Stimulated activated CD4-positive, alpha-beta T cell treated with anti-CD3 and anti-CD28 coated beads, Interleukin-2, amount 100 ng/mL, for 48 hours (primary cell): ENCODE measurements around the gene RADX.
"Not testable (repeated sequence)": the region's sequence is repeated elsewhere in the genome, so short reads cannot be mapped to it uniquely, and the experiment has no call there.

ENCODE experiments used
- DNase-seq, 2 donors: peaks; one replicate each; pipeline ENCODE4 v3.0.0-alpha.2; 2020

The RADX gene, protein sequence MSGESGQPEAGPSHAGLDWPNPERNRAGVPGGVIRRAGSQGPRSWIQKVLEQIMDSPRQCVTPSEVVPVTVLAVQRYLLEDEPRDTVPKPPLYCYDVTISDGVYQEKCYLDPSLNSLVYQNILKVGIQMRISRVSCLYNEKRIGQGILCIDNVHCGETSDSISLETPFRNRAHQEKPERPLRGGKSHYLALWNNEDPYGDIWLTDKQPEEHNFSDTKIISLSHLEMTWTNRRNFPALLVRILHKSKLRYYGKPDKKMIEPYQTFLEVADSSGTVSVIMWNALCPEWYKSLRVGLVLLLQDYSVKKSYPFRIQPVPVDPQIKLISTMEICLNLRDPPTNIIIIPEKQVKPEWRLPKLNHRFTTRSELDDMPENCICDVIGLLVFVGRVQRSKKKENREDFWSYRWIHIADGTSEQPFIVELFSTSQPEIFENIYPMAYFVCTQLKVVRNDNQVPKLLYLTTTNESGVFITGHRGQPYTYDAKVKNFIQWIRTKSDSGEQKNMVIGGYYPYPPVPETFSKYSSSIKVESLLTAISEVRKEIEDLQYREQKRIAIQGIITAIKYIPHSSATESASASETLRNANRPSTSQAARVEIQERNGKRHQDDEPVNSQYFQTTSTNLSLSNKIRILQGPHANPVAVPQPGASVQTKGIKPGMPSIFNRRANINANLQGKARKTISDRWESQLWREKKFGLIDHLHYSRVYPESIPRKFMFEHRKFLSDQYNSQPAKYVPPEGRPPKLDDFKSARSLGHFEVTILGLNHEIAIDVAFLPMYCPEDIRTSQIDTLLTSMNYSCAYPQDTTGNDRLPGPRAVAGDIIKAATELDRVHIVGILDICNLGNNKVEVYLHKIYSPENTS

DNA sequence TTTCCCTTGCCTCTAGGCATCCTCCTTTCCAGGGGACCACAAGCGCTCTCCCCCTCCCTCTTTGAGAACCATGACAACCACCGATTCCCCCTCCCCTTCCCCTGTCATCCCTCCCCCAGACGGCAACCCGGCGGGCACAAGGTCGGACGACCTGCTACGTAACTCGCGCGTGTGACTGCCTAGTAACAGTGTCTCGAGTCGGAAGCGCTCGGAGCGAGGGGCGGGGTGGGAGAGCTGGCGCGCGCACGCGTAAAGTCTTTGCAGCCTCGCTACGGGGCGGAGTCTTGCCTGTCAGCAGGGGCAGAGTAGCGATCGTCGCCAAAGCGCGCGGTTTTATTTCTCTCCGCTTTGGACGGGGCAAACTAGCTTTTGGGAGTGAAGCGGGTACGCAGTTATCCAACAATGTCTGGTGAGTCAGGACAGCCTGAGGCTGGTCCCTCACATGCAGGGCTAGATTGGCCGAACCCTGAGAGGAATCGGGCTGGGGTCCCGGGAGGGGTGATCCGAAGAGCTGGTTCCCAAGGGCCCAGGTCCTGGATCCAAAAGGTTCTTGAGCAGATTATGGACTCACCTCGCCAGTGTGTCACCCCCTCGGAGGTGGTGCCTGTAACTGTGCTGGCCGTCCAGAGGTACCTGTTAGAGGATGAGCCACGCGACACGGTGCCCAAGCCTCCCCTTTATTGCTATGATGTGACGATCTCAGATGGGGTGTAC, at the start of gene RADX:
RADX (plus strand) TSS at position 300 of the 714 bp plus-strand sequence; CDS start at position 403, 103 bp downstream.
- DNase-seq: peak; percentile 65 to 67

DNA sequence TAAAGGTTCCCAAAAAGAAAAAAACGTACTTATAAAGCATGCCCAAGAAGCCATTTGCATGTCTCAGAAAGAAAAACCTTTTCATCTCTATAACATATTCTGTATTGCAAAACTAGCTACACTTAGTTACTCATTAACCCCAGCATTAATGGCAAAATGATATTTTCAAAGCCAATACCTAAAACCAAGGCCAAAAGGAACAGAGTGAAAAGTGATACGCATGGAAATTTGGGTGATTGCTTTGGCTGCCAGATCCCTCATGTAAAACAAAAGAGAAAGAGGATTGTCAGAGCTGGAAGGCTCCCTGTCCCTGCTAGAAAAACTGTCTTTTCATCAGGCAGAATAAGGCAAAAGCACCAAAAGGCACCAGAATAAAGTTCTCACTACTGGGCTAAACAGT, 46.8 kb upstream of the RADX start:
- no peak for DNase-seq

DNA sequence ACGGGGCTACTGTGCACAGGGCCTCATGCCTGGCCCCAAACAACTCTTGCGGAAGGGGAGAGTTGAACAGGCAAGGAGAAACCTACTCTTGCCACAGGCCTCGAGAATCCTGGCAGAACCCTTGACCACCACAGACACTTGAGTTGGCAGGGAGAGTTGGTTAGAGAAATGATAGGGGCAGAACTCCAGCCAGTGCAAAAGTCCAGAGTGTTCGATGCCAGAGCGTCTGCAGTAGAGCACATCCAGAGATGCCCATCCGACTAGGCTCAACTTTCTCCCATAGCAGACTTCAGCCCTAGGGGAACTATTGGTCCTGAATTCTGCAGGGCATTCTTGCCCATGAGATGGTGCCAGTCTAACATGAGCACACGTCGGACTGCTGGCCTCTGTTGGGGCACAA, 45.4 kb upstream of the RADX start:
- no peak for DNase-seq

DNA sequence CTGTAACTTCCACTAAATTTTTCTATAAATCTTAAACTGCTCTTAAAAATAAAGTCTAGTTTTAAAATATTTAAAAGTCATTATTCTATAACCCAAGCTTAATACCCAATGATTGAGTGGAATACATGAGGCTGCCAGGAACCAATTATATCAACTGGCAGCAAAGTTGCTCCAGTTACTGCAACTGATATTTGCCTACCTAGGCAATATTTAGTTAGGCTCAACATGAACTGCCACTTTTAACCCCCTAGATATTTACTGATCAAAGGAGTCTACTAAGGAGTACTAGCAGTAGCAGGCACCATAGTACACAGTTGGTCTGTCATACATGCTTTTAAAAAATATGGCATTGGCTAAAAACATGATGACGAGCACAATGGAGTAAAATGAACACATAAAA, 29.9 kb upstream of the RADX start:
- no peak for DNase-seq

DNA sequence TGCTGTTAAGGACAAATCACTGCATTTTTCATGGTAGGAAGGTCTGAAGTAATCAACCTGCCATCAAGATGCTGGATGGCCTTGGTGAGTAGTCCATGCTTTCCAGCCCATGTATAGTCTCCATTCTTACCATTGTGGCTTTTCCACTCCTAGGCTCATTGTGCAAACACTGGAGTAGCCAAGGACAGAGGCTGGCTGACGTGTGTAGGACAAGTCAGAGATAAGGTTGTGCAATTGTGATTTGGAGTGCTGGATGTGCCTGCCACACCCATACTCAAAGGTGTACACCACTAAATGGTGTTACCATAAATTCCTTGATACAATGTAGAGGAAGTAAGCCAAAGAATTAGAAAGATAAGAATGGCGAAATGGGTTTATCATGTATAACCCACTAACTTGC, 26.3 kb upstream of the RADX start:
- DNase-seq: no peak

DNA sequence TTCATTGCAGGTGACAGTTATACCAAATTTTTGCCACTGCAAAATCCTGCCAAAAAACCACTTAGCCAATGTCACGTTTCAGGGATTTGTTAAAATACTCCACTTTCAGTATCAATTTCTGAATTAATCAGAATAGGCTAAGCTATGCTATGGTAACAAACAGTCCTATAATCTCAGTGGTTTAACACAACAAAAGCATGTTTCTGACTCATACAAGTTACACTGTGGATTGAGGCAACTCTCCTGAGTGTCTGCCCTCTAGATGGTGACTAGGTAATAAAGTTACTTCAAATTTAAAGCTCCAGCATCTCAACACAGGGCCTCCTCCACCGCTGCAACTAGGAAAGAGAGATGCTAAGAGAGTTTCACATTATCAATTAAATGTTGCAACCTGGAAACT, 23.0 kb upstream of the RADX start:
- DNase-seq: no peak

DNA sequence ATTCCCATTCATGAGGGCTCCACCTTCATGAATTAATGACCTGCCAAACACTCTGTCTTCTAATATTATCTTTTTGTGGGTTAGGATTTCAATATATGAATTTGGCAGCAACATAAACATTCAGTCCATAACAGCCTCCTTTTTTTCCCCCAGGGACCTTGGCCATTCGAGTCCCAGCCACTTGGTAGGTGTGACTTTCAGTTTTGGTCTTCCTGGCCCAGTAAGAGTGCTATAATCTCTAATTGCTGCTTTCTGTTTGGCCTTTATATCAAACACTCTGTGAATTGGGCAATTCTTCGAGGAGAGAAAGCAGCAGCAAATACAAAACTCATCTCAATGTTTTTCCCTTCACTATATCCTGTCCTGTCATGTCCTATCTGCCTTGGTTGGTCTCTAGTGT, 12.4 kb upstream of the RADX start:
- DNase-seq: no peak

DNA sequence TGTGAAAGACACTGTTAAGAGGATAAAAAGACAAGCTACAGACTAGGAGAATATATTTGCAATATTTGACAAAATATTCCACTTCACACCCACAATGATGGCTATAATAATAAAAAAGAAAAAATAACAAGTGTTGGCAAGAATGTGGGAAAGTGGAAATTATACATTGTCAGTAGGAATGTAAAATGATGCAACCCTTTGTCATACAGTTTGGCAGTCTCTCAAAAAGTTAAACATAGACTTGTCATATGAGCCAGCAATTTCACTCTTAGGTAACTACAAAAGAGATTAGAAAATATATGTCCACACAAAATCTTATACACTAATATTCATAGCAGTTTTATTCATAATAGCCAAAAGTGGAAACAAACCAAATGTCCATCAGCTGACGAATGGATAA, 5.2 kb upstream of the RADX start:
- no peak for DNase-seq

DNA sequence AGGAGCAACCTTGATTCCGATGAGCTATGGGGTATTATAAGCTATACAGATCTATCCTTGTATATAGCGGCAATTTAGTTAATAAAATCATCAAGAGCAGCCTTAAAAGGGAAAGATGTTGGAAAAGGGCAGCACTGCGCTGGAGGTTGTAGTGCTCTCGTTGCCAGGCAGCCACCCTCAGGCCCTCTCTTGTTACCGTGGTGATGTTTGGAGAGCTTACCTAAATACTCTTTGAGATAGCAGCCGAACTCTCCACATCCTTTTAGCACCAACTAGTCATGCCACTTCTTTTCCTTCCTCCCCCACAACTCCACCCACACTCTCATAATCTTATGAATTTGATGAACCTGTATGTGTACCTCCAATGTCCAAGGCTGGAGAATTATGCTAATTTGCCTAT, 3.8 kb upstream of the RADX start:
- DNase-seq: no peak

DNA sequence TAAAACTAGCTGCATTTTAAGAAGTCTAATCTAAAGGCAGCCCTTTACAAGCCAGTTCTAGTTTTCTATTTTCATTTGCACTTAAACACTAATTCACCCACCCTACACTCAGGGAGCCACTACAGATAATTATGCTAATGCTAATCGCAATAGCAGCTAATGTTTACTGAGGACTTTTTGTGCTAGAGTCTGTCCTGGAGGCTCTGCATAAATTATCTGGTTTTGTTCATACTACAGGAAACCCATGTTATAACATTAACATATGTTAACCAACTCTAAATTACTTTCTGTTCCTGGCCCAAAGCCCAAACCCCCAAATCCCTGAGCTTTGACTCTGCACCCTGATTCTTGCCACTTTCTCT, 480 bp upstream of the RADX start:
- DNase-seq: no peak

DNA sequence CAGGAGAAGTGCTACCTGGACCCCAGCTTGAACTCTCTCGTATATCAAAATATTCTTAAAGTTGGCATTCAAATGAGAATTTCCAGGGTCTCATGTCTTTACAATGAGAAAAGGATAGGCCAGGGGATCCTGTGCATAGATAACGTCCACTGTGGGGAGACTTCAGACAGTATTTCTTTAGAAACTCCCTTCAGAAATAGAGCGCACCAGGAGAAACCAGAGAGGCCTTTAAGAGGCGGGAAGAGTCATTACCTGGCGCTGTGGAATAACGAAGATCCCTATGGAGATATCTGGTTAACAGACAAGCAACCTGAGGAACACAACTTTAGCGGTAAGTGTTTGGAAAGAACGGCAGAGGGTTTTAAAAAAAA, 600 bp downstream of the RADX start:
- DNase-seq: no peak

DNA sequence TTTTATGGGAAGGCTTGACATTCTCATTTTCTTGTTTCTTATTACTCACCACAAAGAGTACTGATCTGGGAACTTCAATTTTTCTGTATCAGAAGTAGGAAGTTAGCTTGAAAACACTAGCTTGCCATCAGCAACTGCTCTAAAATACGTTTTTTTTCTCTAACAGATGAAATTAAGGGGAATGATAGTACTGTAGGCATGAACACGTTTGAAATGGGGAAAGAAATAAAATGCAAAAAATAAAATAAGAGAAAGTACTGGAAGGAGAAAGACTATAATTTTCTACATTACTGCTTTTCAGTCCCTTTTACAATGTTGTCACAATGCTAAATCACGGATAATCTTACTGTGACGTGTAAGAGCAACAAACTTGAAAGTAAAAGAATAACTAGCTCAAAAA, 1.5 kb downstream of the RADX start:
- DNase-seq: no peak

DNA sequence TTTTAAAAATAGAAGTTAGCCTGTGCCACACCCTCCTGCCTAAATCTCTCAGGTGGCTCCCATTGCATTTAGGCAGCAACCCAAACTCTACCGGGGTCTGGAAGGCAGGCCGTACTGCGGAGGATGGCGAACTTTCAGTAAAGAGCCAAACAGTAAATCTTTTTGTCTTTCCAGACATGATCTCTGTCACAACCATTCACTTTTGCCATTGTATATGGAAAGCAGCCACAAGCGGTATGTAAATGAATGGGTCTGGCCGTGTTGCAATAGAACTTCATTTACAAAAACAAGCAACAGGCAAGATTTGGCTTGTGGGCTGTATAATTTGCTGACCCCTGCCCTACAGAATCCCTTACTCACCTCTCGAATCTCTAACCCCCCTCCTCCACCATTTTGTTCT, 3.3 kb downstream of the RADX start:
- no peak for DNase-seq

DNA sequence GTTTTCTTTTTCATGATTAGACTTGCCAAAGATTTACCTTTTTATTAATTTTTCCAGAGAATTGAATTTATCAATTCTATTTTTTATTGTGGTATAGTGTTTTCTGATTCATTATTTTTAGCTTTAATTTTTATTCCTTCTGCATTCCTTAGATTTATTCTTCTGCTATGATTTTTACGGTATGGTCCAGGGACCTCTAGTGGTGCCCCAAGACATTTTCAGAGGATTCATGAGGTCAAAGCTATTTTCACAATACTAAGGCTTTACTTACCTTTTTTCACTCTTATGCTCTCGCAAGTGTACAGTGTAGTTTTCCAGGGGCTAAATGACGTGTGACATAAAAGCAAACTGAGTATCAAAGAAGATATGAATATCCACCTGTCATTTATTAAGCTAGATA, 8.0 kb downstream of the RADX start:
- DNase-seq: no peak

DNA sequence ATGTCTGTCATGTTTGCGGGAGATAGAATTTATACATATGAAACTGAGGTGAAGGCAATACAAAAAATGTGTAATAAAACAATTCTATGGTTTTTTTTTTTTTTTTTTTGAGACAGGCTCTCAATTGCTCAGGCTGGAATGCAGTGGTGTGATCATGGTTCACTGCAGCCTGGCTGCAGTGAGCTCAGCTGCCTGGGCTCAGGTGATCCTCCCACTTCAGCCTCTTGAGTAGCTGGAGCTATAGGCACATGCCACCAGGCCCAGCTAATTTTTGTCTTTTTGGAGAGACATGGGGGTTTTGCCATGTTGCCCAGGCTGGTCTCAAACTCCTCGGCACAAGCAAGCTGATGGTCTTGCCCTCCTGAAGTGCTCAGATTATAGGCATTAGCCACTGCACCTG, 10.1 kb downstream of the RADX start:
- DNase-seq: no peak

DNA sequence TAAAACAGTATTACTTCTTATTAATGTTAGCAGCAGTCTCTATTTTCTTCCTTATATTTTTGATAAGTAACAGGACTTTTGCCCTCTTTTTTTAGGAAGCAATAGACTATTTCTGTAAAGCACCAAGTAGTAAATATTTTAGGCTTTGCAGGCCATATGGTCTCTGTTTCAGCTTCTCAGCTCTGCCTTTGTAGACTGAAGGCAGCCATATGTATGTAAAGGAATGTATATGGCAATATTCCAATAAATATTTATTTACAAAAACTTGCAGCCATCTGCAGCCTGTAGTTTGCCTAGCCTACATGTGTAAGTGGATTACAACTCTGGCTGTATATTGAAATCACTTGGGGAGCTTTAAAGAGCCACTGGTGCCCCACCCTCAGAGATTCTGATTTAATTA, 15.0 kb downstream of the RADX start:
- no peak for DNase-seq

DNA sequence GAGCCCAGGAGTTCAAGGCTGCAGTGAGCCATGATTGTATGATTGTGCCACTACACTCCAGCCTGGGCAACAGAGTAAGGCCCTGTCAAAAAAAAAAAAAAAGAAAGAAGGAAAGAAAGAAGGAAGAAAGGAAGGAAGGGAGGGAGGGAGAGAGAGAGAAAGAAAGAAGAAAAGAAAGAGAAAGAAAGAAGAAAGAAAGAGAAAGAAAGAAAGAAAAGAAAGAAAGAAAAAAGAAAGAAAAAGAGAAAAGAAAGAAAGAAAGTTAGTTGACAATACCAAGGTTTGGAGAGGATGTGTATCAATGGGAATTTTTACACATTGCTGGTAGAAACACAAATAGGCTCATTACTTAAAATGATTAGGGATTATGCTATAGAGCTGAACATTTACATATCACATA, 19.8 kb downstream of the RADX start:
- DNase-seq: no peak

DNA sequence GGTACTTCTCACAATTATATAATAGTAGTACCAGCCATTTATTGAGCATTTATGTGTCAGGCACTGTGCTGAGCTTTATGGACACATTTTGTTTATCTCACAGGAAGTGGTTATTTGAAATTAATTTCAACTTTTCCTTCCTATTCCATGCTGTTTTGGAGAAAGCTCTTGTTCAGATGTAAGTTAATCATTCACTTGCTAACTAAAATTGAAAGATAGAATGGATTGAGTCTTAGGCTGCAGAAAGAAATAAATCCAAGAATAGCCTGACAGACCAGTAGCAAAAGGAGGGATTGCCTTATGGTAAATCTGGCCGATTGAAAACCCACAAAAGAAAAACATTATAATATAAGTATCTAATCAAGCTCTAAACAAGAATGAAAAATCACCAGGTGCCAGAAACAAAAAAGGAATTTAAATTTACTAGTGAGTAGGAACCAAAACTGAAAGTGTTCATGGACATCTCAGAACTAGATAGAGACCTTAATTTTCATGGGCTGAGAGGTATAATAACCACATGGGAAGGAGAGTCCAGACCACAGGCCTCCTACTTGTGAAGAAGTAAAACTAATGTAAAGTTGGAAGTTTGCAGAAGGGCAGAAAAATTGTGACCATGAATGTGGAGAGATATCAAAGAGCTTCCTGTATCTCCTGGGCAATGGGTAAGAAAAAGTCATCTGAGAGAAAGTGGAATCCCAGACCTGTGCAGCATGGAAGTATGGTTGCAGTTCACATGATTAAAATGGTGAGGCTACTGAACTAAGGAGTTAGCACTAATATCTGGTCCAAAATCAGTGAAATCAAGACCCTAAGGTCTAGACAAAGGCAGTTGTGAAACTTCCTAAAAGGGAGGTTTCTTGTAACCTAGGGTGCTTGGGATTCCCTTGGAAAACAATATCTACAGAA, 38.0 kb downstream of the RADX start:
- no peak for DNase-seq

DNA sequence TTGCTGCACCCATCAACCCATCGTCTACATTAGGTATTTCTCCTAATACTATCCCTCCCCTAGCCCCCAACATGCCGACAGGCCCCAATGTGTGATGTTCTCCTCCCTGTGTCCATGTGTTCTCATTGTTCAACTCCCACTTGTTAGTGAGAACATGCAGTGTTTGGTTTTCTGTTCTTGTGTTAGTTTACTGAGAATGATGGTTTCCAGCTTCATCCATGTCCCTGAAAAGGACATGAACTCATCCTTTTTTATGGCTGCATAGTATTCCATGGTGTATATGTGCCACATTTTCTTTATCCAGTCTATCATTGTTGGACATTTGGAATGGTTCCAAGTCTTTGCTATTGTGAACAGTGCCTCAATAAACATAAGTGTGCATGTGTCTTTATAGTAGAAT, 41.8 kb downstream of the RADX start:
- DNase-seq: not testable (repeated sequence)

DNA sequence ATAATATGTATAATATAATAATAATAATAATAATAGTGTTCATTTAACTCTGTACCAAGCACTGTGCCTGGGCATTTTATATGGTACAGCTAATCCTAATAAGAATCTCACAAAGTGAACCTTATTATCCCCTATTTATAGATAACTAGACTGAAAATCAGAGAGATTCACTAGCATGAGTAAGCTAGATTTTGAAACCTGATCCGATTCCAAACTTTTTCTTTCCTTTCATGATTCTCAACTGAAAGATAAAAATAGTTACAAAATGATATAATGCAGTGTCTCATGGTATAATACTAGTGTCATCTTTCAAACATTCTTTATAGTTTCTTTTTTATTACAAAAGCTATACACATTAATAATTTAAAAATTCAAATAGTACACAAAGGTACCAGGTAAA, 58.9 kb downstream of the RADX start:
- DNase-seq: no peak

DNA sequence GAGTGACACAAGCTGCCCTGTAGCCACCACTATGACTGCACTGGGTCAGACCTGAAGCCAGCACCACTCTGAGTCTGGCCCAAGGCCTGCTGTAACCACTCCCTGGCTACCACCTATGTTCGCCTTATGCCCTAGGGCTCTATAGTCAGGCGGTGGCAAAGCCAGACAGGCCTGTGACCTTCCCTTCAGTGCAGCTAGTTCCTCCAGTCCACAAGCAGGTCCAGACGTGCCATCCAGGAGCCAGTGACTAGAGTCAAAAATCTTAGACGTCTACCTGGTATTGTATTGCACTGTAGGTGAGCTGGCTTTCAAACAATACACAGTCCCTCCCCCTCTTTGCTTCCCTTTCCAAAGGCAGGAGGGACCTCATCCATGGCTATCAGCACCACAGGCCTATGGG, 60.7 kb downstream of the RADX start:
- DNase-seq: no peak

DNA sequence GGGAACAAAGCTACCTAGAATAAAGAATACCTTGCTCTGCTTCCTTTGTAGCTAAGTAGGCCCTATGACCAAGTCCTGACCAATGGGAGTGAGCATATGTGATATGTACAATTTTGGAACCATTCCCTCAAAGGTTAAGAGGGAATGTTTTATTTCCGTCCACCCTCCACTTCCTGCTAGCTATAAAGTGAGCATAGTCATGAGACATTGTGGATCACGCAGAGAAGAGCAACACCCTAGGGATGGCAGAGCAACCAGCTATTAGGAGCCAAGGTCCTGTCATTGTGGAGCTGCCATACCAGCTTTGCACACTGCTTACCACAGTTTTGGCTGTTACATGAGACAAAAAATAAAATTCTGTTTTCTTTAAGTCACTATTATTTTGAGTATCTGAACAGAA, 68.9 kb downstream of the RADX start:
- no peak for DNase-seq

DNA sequence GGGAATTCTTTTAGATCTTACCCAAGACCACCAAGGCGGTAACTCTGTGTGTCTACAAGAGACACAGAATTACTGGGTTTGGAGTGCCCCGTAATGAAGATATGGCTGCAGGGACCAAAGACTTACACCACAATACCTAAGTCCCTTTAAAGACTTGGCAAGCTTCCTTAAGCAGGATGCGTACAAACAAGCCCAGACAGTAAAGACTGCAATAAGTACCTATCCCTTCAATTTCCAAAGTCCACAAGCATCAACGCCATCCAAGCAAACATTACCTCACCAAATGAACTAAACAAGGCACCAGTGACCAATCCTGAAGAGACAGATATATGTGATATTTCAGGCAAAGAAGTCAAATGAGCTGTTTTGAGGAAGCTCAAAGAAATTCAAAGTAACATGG, 72.4 kb downstream of the RADX start:
- DNase-seq: no peak
